SKM-1 treated with dmso at 0.1 percent for 144 hours (cell line): ENCODE results near the gene CHPF.

Experiments used
- DNase-seq: peaks from one replicate; lab custom pipeline; 2025; ENCODE audit not compliant: unreplicated experiment; lab: John Stamatoyannopoulos, UW

Gene CHPF, protein sequence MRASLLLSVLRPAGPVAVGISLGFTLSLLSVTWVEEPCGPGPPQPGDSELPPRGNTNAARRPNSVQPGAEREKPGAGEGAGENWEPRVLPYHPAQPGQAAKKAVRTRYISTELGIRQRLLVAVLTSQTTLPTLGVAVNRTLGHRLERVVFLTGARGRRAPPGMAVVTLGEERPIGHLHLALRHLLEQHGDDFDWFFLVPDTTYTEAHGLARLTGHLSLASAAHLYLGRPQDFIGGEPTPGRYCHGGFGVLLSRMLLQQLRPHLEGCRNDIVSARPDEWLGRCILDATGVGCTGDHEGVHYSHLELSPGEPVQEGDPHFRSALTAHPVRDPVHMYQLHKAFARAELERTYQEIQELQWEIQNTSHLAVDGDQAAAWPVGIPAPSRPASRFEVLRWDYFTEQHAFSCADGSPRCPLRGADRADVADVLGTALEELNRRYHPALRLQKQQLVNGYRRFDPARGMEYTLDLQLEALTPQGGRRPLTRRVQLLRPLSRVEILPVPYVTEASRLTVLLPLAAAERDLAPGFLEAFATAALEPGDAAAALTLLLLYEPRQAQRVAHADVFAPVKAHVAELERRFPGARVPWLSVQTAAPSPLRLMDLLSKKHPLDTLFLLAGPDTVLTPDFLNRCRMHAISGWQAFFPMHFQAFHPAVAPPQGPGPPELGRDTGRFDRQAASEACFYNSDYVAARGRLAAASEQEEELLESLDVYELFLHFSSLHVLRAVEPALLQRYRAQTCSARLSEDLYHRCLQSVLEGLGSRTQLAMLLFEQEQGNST

DNA sequence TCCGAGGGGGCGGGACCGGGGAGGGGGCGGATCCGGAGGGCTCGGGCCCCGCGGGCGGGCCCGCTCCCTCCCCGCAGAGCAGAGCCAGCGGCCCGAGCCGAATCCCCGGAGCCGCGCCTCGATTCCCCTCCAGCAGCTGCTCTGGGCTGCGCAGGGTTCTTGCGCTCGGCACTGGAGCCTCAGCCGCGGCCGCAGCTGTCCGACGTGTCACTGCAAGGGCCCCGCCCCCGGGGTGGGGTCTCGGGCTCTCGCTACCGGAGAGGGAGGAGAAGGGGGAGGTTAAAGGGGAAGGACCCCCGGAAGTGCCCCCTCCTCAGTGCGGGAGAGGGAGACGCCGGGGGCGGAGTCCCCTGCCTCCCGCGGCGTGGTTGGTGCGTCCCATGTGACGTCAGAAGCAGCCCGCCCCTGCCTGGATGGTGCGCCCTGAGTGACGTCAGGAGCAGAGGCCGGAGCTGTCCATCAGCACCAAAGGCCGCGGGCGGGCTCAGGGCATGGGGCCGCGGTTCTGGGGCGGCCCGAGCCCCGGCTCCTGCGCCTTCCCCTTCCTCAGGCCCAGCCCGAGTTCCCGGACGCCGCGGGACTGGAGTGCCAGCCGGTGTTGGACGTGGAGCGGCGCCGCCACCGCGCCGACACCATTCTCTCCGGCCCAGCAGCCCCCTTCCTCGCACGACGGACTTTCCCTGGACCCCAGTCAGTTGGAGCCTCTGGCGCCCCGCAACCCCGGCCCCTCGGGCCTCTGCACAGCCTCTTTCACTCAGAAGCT, at the start of gene CHPF, which contains the start of gene TMEM198:
Gene CHPF, minus strand, starts transcription at position 214 of the 763 bp plus-strand sequence. CDS start 271 bp downstream, outside the sequence.
Gene TMEM198, plus strand, starts transcription at position 433 of the 763 bp plus-strand sequence. CDS start 700 bp downstream, outside the sequence.
- DNase-seq = peak; percentile 92

- no peak for DNase-seq
Measured at GRCh38 chr2:219593154-219593553, 49.5 kb upstream of the CHPF start.

- no peak for DNase-seq
Measured at GRCh38 chr2:219592736-219593135, 49.1 kb upstream of the CHPF start.

GRCh38 chr2:219591091-219591490, 47.5 kb upstream of the CHPF start:
- DNase-seq = no peak

DNA sequence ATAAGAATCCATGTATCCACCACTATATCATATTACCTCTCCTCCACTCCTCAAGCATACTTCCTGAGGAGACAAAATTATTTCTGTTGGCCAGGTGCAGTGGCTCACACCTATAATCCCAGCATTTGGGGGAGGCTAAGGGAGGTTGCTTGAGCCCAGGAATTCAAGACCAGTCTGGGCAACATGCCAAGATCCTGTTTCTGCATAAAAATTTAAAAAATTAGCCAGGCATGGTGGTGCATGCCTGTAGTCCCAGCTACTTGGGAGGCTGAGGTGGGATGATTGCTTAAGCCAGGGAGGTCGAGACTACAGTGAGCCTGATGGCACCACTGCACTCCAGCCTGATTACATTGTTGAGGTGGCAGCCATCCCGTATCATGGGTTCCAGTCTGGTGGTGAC, 37.7 kb upstream of the CHPF start:
- no peak for DNase-seq

GRCh38 chr2:219578811-219579613, 35.4 kb upstream of the CHPF start:
- peak; percentile 76 for DNase-seq

- no peak for DNase-seq
Measured at GRCh38 chr2:219576505-219577388, 33.1 kb upstream of the CHPF start.

GRCh38 chr2:219575566-219576504, 32.2 kb upstream of the CHPF start:
- DNase-seq = no peak

DNA sequence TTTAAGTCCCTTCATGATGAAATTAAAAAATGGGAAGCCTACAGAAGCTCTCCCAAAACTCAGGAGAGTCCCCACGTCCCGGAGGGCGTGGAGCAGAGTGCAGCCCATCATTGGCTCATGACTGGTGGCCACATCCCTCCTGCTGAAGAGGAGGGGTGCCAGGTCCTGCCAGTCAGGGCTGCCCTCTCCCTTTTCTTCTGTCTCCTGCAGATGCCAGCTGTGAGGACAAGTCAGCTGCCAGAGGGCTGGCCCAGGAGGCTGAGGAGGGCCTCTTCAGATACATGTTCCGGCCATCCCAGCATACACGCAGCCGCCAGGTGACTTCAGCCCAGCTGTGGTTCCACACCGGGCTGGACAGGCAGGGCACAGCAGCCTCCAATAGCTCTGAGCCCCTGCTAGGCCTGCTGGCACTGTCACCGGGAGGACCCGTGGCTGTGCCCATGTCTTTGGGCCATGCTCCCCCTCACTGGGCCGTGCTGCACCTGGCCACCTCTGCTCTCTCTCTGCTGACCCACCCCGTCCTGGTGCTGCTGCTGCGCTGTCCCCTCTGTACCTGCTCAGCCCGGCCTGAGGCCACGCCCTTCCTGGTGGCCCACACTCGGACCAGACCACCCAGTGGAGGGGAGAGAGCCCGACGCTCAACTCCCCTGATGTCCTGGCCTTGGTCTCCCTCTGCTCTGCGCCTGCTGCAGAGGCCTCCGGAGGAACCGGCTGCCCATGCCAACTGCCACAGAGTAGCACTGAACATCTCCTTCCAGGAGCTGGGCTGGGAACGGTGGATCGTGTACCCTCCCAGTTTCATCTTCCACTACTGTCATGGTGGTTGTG, 31.1 kb upstream of the CHPF start:
- no peak for DNase-seq

GRCh38 chr2:219573166-219573565, 29.6 kb upstream of the CHPF start:
- peak; percentile 100 for DNase-seq

DNA sequence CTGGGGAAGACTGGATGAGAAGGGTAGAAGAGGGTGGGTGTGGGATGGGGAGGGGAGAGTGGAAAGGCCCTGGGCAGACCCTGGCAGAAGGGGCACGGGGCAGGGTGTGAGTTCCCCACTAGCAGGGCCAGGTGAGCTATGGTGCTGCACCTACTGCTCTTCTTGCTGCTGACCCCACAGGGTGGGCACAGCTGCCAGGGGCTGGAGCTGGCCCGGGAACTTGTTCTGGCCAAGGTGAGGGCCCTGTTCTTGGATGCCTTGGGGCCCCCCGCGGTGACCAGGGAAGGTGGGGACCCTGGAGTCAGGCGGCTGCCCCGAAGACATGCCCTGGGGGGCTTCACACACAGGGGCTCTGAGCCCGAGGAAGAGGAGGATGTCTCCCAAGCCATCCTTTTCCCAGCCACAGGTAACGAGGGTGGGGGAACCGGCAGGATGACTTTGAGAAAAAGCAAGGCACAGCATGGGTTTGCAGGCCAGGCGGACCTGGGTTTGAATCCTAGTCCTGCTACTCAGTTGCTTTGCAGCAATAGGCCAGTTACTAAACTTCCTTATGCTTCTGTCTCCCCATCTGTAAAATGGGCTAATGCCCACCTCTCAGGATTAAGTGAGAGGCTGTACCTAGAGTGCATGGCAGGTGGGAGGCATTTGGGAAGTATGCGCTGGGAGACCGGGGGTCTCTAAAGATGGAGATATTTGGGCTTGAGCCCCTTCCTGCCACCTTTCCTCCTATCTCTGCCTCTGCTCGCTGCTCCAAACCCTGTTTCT, 28.8 kb upstream of the CHPF start, which contains the start of gene INHA:
Gene INHA, plus strand, starts transcription at position 74 of the 765 bp plus-strand sequence. Its CDS starts 65 bp downstream, at position 139.
- no peak for DNase-seq

GRCh38 chr2:219571311-219572236, 28.0 kb upstream of the CHPF start, which contains the start of gene OBSL1:
Gene OBSL1, minus strand, starts transcription at chr2:219571539. Its CDS starts 307 bp downstream, at chr2:219571232.
- peak; percentile 70 for DNase-seq

DNA sequence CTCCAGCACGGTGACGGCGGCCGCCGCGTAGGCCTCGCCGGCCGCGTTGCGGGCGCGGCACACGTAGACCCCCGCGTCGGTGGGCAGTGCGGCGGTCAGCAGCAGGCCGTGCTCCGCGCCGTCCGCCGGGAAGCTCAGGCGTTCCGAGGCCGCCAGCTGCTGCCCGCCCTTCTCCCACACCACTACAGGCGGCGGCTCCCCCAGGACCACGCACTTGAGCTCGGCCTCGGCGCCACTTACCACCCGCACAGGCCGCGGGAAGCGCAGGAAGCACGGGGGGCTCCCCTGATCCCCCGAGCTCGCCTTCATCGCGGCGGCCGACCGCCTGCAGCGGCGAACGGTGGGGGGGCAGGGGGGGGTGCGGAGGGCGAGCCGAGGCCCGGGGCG, 27.3 kb upstream of the CHPF start:
- no peak for DNase-seq

DNA sequence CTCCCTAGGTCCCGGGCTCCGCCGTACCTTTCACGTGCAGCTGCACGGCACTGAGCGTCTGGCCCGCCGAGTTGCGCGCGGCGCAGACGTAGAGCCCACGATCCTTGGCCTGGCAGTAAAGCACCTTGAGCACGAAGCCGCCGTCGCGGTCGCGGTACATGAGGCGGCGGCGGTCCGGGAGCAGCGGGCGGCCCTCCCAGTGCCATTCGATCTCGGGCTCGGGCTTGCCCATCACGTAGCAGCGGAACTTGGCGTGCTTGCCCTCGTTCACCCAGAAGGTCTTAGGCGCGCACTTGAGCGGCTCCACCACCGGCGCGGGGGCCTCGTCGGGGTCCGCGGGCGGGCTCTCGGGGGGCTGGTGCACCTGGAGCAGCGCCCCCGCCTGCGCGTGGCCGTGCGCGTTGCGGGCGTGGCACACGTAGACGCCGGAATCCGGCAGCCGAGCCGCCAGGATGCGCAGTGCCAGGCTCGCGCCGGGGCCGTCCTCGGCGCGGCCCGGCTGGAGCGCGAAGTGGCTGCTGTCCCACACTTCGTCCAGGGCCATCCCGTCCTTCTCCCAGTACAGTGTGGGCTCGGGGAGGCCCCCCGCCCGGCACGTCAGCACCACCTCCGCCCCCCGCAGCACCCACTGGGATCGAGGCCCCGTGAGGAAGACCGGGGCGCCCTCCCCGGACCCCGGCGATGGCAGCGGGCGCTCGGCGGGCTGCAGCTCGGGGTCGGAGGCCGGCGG, 26.8 kb upstream of the CHPF start:
- no peak for DNase-seq

DNA sequence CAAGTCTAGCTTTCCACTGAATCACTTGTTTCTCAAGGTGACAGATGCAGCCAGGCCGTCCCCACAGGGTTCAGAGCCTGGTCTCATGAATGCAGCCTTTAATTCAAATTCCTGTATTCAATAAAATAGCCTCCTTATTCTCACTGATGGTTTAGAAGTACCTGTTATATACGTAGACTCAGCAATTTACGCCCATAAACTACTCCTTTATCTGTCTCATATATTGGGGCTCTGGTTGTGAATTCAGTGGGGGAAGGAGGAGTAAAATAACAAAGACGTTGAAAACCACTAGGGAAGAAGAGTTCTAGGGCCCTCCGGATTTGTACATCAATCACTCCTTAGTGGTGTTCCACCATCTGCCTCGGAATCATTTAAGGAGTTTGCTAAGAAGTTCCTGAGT, 26.0 kb upstream of the CHPF start:
- DNase-seq = no peak
